ENCODE measurements around the gene PPP4R4.

Gene PPP4R4

GRCh38 chr14:94177806-94178205 lies 3.7 kb downstream of the PPP4R4 start:
- no peak for TF ChIP-seq CTCF (conservative IDR thresholded peaks at IDR 0.05; ENCODE audit: low read length)
- DNase-seq (ENCODE audit: low read depth) = no peak
- no peak overlapping the region for H3K4me3 ChIP-seq (ENCODE audit: low read length)

GRCh38 chr14:94179244-94179643 lies 5.1 kb downstream of the PPP4R4 start:
- no peak overlapping the region for H3K4me3 ChIP-seq (ENCODE audit: low read length)
- no peak for DNase-seq (ENCODE audit: low read depth)
- no peak for TF ChIP-seq CTCF (conservative IDR thresholded peaks at IDR 0.05; ENCODE audit: low read length)

GRCh38 chr14:94180655-94181271 lies 6.6 kb downstream of the PPP4R4 start:
- DNase-seq (ENCODE audit: low read depth) = peak; percentile 44
- TF ChIP-seq CTCF (conservative IDR thresholded peaks at IDR 0.05; ENCODE audit: low read length) = peak; percentile 68
- H3K4me3 ChIP-seq (ENCODE audit: low read length) = peak overlapping the region; percentile 8; the same call in 1 of the 2 replicates

- no peak for DNase-seq (ENCODE audit: low read depth)
- TF ChIP-seq CTCF (conservative IDR thresholded peaks at IDR 0.05; ENCODE audit: low read length) = no peak
- no peak overlapping the region for H3K4me3 ChIP-seq (ENCODE audit: low read length)
These were observed 7.7 kb downstream of the PPP4R4 start for GRCh38 chr14:94181835-94182234.

GRCh38 chr14:94192536-94192935 lies 18.4 kb downstream of the PPP4R4 start:
- no peak for TF ChIP-seq CTCF (conservative IDR thresholded peaks at IDR 0.05; ENCODE audit: low read length)
- no peak for DNase-seq (ENCODE audit: low read depth)
- no peak overlapping the region for H3K4me3 ChIP-seq (ENCODE audit: low read length)

GRCh38 chr14:94193776-94194175 lies 19.7 kb downstream of the PPP4R4 start:
- no peak for DNase-seq (ENCODE audit: low read depth)
- no peak overlapping the region for H3K4me3 ChIP-seq (ENCODE audit: low read length)
- TF ChIP-seq CTCF (conservative IDR thresholded peaks at IDR 0.05; ENCODE audit: low read length) = no peak

- DNase-seq (ENCODE audit: low read depth) = no peak
- H3K4me3 ChIP-seq (ENCODE audit: low read length) = no peak overlapping the region
- TF ChIP-seq CTCF (conservative IDR thresholded peaks at IDR 0.05; ENCODE audit: low read length) = no peak
These were observed 21.9 kb downstream of the PPP4R4 start for GRCh38 chr14:94196057-94196456.
